Fibroblast of the aortic adventitia (primary cell): ENCODE data around the gene FLVCR1. TPM values are rescaled to one million over a fixed set of nuclear protein-coding genes. Genes with fewer than 3 reads are reported as not detected.
"Not testable (repeated sequence)": the region's sequence is repeated elsewhere in the genome, so short reads cannot be mapped to it uniquely, and the experiment has no call there.

ENCODE experiments used
- DNase-seq: peaks from one replicate; pipeline ENCODE4 v3.0.0-alpha.2; 2010; ENCODE audit warnings: low read depth
- H3K4me3 ChIP-seq: 2 replicates; pipeline ENCODE4 v1.5.1; 2011; ENCODE audit warnings: low read depth, mild to moderate bottlenecking, control low read depth, low read length, moderate library complexity
- total RNA-seq: library from RNA; depleted of rRNA; stranded (reverse); fragments of >200 nt; gene quantifications from 2 replicates; pipeline ENCODE4 v1.2.3, GENCODE V29; 2012; ENCODE audit warnings: low replicate concordance
- TF ChIP-seq, protein P1 (sequence below): IDR thresholded peaks from 2 replicates; pipeline ENCODE4 v1.5.1; 2011; ENCODE audit warnings: mild to moderate bottlenecking, low read length, control low read depth, inconsistent platforms; ENCODE audit not compliant: insufficient read depth

The FLVCR1 gene
- total RNA-seq, 1 donor: 5.8 TPM

DNA sequence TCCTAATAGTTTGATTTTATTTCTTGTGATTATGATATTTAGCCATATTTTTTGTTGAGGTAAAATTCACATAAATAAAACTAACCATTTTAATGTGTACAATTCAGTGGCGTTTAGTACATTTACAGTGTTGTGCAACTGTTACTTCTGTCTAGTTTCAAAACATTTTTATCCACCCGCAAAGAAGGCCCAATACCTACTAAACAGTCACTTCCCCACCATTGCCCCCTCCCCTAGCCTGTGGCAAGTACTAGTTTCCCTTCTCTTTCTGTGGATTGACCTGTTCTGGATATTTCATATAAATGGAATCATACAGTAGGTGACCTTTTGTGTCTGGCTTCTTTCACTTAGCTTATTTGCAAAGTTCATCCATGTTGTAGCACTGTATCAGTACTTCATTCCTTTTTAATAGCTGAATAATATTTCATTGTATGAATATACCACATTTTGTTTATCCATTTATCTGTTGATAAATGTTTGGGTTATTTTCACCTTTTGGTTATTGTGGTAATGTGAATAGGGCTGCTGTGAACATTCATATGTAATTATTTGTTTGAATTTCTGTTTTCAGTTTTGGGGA, 4.1 kb downstream of the FLVCR1 start:
- TF ChIP-seq, protein P1, sequence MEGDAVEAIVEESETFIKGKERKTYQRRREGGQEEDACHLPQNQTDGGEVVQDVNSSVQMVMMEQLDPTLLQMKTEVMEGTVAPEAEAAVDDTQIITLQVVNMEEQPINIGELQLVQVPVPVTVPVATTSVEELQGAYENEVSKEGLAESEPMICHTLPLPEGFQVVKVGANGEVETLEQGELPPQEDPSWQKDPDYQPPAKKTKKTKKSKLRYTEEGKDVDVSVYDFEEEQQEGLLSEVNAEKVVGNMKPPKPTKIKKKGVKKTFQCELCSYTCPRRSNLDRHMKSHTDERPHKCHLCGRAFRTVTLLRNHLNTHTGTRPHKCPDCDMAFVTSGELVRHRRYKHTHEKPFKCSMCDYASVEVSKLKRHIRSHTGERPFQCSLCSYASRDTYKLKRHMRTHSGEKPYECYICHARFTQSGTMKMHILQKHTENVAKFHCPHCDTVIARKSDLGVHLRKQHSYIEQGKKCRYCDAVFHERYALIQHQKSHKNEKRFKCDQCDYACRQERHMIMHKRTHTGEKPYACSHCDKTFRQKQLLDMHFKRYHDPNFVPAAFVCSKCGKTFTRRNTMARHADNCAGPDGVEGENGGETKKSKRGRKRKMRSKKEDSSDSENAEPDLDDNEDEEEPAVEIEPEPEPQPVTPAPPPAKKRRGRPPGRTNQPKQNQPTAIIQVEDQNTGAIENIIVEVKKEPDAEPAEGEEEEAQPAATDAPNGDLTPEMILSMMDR: no peak
- H3K4me3 ChIP-seq: no peak overlapping the region
- no peak for DNase-seq

DNA sequence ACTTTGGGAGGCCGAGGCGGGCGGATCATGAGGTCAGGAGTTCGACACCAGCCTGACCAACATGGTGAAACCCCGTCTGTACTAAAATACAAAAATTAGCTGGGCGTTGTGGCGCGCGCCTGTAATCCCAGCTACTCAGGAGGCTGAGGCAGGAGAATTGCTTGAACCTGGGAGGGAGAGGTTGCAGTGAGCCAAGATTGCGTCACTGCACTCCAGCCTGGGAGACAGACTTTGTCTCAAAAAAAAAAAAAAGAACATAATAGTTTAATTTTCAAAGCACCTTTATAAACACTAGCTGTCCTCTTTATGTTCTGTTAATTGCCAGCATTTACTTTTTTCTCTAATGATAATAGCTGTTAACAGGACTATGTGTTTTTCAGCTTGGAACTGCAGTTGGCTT, 5.3 kb downstream of the FLVCR1 start:
- not testable (repeated sequence) for DNase-seq, H3K4me3 ChIP-seq

DNA sequence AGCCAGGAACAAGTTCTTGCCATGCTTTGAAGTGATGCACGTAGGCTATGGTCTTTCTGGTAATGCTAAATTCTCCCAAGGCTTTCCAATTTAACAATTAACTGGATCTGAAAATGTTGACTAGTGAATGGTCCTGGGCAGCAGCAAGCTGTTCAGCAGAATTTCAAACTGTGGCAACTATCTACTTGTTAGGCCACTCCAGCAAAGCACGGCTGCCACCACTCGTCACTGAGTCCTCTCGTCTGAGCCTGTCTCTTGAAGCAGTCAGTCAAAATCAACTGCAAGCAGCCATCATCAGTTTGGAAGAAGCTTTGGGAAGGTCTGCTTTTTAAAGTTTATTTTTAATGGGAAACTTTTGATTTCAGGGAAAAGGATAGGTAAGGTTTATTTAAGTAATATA, 6.1 kb downstream of the FLVCR1 start:
- TF ChIP-seq, protein P1: no peak
- H3K4me3 ChIP-seq: no peak overlapping the region
- DNase-seq: no peak

DNA sequence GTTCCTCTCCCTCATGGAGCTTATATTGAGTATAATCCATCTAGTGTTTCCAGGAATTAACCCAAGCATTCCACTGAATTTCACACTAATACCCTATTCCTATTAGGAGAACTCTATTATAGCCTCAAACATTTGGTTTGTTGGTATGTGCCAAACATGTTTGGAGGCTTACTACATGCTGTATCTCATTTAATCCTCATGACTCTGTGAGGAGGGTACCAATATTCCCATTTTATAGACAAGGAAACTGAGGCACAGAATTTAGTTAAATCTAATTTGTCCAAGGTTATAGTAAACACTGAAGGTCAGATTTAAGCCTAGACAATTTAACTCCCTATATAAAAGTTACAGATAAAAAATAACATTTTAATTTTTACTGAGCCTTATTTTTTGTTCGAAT, 9.1 kb downstream of the FLVCR1 start:
- no peak for DNase-seq
- H3K4me3 ChIP-seq: no peak overlapping the region
- TF ChIP-seq, protein P1: no peak

DNA sequence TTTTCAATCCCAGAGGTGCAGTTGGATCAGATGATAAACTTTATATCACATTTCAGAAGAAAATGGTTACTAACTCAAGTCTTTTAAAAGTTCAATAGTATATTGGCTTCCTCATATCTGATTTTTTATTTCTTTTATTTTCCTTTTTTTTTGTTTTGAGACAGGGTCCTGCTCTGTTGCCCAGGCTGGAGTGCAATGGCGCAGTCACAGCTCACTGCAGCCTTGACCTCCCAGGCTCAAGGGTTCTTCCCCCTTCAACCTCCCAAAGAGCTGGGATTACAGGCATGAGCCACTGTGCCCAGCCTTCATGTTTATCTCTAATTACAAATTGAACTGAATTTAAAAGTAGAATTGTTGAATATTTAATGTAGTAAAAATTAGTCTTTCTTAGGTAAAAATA, 13.9 kb downstream of the FLVCR1 start:
- TF ChIP-seq, protein P1: no peak
- no peak overlapping the region for H3K4me3 ChIP-seq
- DNase-seq: no peak

DNA sequence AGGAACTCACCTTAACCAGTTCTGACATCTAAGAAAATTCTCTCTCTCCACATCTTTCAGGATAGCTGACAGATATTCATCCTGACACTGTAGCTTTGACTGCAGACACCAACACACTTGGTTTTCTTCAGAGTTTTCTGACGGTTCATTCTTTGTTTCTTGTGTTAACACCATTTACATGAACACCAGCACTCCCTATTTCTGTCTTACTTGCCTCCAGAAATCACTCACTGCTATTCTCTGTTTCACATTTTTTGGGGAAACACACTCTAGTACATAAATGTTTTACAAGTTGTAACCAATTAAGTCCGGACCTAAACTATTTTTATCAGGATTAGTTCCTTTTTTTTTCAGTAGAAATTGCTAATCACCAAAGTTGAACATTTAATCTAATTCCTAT, 15.4 kb downstream of the FLVCR1 start:
- no peak for DNase-seq
- H3K4me3 ChIP-seq: no peak overlapping the region
- TF ChIP-seq, protein P1: no peak

DNA sequence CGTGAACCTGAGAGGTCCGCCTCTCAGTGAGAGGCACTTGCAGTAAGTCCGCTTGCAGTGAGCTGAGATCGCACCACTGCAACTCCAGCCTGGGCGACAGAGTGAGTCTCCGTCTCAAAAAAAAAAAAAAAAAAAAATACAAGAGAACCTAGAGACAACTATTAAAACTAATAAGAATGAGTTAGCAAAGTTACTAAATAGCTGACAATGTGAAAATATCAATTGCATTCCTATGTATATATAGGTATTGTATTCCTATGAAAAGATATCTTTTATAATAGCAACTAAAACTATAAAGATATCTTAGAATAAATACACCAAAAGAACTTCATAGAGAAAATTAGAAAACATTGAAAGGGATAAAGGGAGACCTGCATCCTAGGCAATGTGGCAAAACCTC, 20.3 kb downstream of the FLVCR1 start:
- TF ChIP-seq, protein P1: no peak
- H3K4me3 ChIP-seq: no peak overlapping the region
- DNase-seq: no peak
